GM21576 (cell line): Measurements from ENCODE around the gene RBFOX2.
"Not testable (repeated sequence)": the region's sequence is repeated elsewhere in the genome, so short reads cannot be mapped to it uniquely, and the experiment has no call there.

Source experiments
- ATAC-seq: cut with Tn5 transposase; IDR thresholded peaks from one replicate; pipeline ENCODE4 v1.9.1; 2021; ENCODE audit warnings: mild to moderate bottlenecking, moderate library complexity; ENCODE audit not compliant: unreplicated experiment

Gene RBFOX2

DNA sequence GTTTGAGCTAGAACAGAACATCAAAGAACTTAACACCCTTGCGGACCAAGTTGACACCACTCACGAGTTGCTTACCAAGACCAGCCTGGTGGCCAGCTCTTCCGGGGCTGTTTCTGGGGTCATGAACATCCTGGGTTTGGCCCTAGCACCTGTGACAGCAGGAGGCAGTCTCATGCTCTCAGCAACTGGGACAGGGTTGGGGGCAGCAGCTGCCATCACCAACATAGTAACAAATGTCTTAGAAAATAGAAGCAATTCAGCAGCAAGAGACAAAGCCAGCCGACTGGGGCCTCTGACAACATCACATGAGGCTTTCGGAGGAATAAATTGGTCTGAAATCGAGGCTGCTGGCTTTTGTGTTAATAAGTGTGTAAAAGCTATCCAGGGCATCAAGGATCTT is 302.2 kb downstream of the RBFOX2 start:
- no peak for ATAC-seq

DNA sequence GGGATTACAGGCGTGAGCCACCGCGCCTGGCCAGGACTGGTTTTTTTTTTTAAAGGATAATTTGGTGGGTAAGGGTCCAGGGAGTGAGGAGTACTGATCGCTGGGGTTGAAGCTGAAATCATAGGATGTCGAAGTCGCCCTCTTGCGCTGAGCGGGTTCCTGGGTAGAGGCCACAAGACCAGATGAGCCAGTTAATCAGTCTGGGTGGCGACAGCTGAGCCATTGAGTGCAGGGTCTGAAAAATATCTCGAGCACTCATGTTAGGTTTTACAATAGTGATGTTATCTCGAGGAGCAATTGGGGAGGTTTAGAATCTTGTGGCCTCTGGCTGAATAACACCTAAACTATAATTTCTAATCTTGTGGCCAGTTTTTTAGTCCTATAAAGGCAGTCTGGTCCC is 303.1 kb downstream of the RBFOX2 start:
- no peak for ATAC-seq

DNA sequence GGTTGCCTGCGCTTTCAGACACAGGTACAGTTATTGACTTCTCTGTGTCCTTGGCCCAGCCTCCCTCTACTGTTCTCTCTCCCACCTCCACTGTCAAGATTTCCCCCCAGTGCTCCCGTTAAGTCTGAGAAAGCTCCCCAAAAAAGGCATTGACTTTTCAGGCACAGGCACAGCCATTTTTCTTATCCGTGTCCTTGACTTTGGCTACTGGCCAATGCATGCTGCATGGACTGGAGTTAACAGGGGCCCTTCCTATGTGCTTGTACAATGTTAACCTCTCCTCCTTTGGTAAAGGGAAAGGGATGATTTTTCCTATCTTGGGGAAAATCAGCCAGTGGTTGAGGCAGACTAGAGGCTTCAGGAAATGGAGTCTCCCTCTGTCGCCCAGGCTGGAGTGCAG is 306.7 kb downstream of the RBFOX2 start:
- no peak for ATAC-seq

DNA sequence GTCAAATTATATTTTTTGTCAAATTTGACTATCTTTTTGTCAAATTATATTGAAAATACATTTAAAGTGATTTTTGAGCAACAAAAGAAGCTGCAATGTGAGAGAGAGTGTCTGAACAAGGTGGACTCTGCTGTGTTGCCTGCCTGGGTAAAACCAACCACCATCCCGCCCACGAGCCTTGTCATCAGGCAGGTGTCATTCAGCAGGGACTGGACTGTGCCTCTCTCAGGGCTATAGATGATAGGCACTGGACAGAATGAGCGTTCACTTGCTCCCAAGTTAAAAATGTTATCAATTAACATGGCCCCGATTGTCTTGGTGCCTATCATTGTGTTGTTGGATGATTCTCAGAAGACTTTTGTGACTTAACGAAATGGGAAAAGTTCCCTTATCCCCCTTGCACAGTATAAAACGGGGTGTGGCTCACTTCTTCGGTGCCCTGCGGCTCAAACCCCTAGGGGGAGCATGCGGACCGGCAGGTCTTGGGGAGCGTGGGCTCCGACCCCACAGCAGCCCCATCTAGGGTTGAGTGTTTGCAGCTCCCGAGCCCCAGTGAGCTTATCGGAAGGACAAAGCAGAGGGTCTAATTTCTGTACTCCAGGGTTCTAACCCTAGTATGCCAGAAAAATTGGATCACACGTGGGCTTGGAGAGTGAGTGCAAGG is 309.3 kb downstream of the RBFOX2 start:
- no peak for ATAC-seq

DNA sequence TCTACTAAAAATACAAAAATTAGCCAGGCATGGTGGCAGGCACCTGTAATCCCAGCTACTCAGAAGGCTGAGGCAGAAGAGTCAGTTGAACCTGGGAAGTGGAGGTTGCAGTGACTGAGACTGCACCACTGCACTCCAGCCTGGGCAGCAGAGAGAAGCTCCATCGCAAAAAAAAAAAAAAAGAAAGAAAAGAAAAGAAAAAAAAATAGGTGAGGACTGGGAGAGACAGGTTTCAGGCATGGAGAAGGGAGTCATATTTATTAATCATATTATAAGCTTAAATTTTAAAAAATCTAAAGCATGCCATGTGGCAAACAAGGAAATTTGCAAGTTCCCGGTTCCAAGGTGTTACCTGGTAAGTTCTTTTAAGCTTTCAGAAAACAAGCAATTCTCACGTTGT is 311.1 kb downstream of the RBFOX2 start, which contains the start of gene APOL5:
Gene APOL5 (plus strand): TSS at position 301 of the 400 bp plus-strand sequence. CDS start 0 bp downstream, at position 301.
- no peak for ATAC-seq

DNA sequence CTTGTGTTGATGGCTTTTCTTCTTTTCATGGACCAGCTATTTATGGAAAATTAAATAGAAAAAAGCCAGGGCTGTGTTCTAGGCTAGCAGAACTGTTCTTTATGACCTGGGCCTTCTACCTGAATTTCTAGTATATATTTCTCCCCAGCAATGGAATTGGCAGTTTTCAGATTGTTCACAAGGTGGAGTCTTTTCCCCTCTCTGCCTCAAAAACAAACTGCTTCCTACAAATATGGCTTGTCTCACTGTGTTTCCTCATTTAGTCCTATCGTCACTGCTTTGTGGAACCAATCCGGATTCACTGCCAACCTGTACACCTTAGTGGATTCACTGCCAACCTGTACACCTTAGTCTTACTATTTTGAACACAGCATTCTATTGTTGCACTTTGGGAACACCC is 316.0 kb downstream of the RBFOX2 start:
- no peak for ATAC-seq

DNA sequence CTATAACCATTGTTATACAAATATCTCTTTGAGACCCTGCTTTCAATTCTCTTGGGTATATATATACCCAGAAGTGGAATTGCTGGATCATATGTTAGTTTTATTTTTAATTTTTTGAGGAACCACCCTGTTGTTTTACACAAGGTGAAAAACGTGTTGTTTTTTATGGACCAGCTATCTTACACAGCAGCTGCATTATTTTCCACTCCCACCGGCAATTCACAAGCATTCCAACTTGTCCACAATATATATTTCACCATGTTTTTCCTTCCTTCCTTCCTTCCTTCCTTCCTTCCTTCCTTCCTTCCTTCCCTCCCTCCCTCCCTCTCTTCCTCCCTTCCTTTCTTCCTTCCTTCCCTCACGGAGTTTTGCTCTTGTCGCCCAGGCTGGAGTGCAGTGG is 317.3 kb downstream of the RBFOX2 start:
- ATAC-seq: no peak

DNA sequence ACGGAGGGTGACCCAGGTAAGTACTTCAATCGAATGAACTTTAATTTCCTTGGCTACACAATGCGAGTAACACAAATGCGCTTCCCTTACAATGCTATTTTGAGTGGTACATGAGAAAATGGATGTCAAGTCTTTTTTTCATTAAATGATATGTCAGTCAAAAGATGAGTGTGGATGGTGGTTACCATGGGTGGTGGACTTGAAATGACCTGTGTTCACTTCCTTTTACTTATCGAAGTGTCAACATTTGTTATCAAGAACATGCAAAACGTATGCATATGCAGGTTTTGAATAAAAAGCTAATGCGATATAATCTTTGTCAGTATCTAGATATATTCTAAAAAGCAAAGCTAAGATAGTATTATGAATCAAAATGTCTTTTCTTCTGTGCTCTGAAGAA is 319.7 kb downstream of the RBFOX2 start:
- no peak for ATAC-seq

DNA sequence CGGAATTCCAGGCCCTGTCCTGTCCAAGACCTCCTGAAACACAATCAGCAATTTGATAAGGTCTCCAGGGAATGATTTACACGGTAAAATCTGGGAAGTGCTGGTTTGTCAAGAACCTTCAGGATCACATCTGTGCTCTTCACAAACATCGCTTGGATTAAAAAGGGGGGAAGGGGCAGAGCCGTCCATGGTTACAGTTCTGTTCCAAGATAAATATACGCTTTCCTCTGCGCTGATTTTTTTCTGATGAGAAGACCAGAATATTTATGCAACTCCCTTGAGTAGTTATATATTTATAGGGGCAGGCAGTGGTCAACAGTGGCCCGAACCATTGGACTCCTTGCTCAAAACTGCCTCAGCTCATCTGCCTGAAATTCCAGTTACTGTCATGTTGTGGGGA is 320.2 kb downstream of the RBFOX2 start:
- no peak for ATAC-seq

DNA sequence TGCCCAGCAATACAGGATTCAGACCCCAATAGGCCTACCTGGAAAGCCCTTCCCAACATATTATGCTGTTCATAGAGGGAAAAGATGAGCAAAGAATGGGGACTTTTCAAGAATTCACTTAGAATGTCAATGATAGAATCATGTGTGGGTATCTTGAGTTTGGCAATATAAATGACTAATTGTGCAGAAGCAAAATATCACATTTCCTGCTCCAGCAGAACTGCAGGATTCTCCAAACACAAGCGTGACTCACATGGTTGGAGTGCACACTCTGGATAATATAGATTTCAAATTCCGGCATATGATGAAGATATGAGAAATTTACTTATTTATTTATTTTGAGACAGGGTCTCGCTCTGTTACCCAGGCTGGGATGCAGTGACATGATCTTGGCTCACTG is 323.5 kb downstream of the RBFOX2 start:
- ATAC-seq: no peak

DNA sequence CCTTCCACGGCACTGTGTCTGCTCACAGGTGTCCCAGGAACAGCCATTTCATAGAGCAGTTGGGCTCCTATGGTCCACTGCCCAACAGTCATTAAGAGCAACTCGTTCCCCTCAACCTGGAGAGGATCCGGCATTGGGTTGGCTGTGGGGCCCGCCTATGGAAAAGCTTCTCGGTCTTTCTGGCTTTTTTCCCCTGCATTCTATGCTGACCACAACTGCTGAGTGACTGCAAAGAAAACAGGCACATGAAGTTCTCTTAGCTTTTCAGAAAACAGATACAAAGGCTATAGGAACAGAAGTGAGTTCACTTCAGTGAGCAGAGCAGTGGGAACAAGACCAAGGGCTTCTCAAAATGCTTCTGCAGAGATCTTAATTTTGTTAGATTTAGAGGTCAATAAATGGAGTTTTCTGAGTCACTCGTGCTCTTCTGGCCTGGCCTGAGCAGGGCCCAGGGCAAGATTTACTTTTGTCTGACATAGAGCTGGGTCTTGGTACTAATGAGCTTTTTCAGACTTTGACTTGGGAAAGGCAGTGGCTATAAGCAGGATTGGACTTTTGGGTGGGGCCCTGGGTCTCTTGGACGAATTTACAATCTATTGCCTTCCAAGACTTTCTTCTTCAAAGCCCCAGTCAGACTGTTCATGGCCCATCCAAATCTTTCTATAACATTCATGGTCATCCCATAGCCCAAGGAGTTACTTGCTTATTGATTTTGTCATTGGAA is 324.6 kb downstream of the RBFOX2 start:
- no peak for ATAC-seq

DNA sequence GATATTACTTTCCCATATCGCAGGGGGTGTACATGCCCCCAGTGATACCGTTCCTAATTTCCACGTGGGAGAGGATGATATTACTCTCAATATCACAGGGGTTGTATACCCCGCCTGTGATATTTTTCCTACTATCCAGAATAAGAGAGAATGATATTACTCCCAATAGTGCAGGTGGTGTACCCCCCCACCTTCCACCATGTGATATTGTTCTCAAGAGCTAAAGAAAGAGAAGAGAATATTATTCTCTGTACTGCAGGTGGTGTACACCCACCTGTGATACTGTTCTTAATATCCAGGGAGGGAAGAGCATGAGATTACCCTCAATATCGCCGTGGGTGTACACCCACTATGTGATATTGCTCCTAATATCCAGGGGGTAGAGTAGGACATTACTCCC is 328.8 kb downstream of the RBFOX2 start:
- not testable (repeated sequence) for ATAC-seq

DNA sequence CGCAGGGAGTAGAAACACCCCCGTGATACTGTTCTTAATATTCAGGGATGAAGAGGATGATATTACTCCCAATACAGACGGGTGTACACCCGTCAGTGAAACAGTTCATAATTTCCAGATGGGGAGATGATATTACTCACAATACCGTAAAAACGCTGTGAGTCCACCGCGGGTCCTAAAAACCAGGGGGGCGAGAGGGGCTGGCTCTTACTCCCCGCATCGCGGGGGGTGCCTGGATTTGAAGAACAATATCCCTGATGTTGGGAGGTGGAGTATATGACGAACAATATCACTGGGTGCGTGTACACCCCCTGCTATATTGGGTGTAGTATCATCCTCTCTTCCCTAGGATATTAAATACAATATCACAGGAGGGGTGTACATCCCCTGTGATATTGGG is 331.5 kb downstream of the RBFOX2 start:
- ATAC-seq: no peak

DNA sequence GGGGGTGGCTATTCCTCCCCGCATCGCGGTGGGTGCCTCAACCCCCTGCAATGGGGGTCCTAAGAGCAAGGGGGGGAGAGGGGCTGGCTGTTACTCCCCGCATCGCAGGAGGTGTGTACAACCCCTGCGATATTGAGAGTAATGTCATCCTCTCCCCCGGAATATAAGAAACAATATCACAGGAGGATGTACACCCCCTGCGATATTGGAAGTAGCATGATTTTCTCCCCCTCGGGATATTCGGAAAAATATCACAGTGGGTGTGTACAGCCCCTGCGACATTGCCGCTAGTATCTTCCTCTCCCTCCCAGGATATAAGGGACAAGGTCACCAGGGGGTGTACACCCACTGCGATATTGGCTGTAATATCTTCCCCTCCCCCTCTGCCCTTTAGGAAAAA is 333.4 kb downstream of the RBFOX2 start:
- no peak for ATAC-seq

DNA sequence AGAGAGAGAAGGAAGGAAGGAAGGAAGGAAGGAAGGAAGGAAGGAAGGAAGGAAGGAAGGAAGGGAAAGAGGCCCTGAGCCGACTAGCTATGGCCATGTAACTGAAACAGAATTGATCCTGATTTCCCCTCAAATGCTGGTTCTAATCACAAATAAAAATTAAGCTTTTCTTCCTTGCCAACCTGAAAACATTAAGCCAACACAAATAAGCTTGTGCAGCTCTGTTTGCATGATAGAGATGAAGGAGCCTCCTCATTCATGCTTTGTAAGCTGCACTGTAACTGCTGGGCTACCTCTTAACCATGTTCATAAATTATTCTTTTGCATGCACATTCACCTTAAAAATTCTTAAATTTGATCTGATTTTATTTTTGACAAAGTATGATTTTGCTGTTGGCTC is 338.6 kb downstream of the RBFOX2 start:
- ATAC-seq: no peak

DNA sequence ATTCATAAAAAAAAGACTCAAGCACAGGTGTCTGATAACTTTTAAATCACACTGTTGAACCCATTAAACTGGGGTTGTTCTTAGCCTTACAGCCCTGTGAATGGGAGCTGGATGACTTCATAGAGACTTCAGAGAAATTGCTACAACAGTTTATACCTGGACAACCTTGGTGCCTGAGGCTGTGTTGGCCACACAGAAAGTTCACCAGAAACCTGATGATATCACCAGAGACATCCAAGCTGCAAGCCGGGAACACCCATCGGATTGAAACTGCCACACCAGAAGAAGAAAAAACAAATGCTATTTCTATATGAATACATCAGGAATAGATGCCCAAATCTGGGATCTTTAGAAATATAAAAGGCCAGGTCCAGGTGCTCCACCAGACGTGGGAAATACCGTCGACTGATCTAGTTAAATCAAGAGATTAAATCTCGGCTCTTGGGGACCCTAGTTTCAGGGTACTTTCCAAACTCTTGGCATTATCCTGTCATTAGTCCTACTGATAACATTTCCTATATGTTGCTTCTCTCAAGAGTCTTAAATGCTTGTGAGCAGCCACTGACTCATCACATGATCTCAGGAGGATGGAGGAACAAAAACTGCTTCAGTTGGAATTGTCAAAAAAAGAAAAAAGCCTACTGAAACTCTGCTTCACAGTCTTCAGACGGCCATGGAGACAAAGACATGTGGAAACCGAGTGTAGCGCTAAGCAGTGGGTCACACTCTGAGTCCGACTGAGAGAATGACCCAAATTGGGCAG is 339.5 kb downstream of the RBFOX2 start:
- no peak for ATAC-seq
